SK-N-SH (cell line): Measurements from ENCODE around the gene TUBGCP3. TPM values are rescaled to one million over a fixed set of nuclear protein-coding genes. Genes with fewer than 3 reads are reported as not detected.

Experiments used
- CTCF ChIA-PET: fragments of 300-600, 350-600 bp; formaldehyde crosslinking; extraction: SDS; loops from one replicate; lab custom pipeline; 2021; lab: Yijun Ruan, JAX
- POLR2A ChIA-PET: fragments of 350-600 bp; sonication (Branson Sonifier 250); formaldehyde crosslinking; extraction: SDS; loops from one replicate; lab custom pipeline; 2020; ENCODE audit warnings: antibody characterized with exemption, inconsistent platforms; lab: Yijun Ruan, JAX
- DNase-seq: peaks from one replicate; pipeline ENCODE4 v3.0.0; 2012
- H2AFZ ChIP-seq: fragments of 200-600 bp; sonication (generic); 2 replicates; pipeline ENCODE4 v1.8.1; 2016; ENCODE audit warnings: antibody characterized with exemption, mild to moderate bottlenecking, low read depth
- H3F3A ChIP-seq: fragments of 200-600 bp; sonication (generic); replicated peaks from 2 replicates; pipeline ENCODE3; 2016; ENCODE audit warnings: antibody characterized with exemption, mild to moderate bottlenecking; ENCODE audit not compliant: insufficient read depth
- H3K27ac ChIP-seq, 2 experiments: fragments of 200-500 bp in 1 of 2; fragments of 200-600 bp in 1 of 2; sonication (Bioruptor generic) in 1 of 2; sonication (generic), shearing (Covaris generic) in 1 of 2; 2 replicates each; pipeline versions ENCODE4 v1.5.1 to v1.6.1; 2014 to 2016; ENCODE audit warnings: low read depth in 2 of 2, inconsistent platforms in 1 of 2, low read length in 1 of 2, mild to moderate bottlenecking in 1 of 2, mixed read lengths in 1 of 2
- H3K27me3 ChIP-seq: fragments of 200-600 bp; sonication (generic), shearing (Covaris generic); 2 replicates; pipeline ENCODE4 v1.6.1; 2016; ENCODE audit warnings: mixed run types; ENCODE audit not compliant: insufficient read depth
- H3K36me3 ChIP-seq, 2 experiments: fragments of 200-500 bp in 1 of 2; fragments of 200-600 bp in 1 of 2; sonication (Bioruptor generic) in 1 of 2; sonication (generic) in 1 of 2; replicated peaks in 1 of 2; 2 replicates each; pipeline versions ENCODE3 to v1.5.1; 2014 to 2016; ENCODE audit warnings: low read length in 1 of 2, mild to moderate bottlenecking in 1 of 2; ENCODE audit not compliant: insufficient read depth in 2 of 2, control insufficient read depth in 1 of 2
- H3K4me1 ChIP-seq, 2 experiments: fragments of 200-500 bp in 1 of 2; fragments of 200-600 bp in 1 of 2; sonication (Bioruptor generic) in 1 of 2; sonication (generic), shearing (Covaris generic) in 1 of 2; 2 replicates each; pipeline versions ENCODE4 v1.5.1 to v1.6.1; 2014 to 2016; ENCODE audit warnings: low read depth in 1 of 2, low read length in 1 of 2, mixed run types in 1 of 2; ENCODE audit not compliant: insufficient read depth in 2 of 2, control insufficient read depth in 1 of 2
- H3K4me2 ChIP-seq: fragments of 200-600 bp; sonication (generic), shearing (Covaris generic); 2 replicates; pipeline ENCODE4 v1.6.1; 2017; ENCODE audit warnings: mixed run types
- H3K4me3 ChIP-seq, 2 experiments: fragments of 200-500 bp in 1 of 2; fragments of 200-600 bp in 1 of 2; sonication (Bioruptor generic) in 1 of 2; sonication (generic), shearing (Covaris generic) in 1 of 2; 2 replicates each; pipeline versions ENCODE4 v1.5.1 to v1.8.1; 2014 to 2016; ENCODE audit warnings: low read depth in 2 of 2, inconsistent platforms in 1 of 2, low read length in 1 of 2, mild to moderate bottlenecking in 1 of 2, mixed read lengths in 1 of 2, moderate library complexity in 1 of 2
- H3K79me2 ChIP-seq: fragments of 200-600 bp; sonication (generic); 2 replicates; pipeline ENCODE4 v1.8.1; 2017; ENCODE audit warnings: mild to moderate bottlenecking; ENCODE audit not compliant: insufficient read depth
- H3K9ac ChIP-seq: fragments of 200-600 bp; sonication (generic); 2 replicates; pipeline ENCODE4 v1.6.1; 2017; ENCODE audit warnings: mixed run types
- H3K9me2 ChIP-seq: fragments of 200-600 bp; sonication (generic); 2 replicates; pipeline ENCODE4 v1.6.1; 2017; ENCODE audit warnings: mixed run types
- H3K9me3 ChIP-seq: fragments of 200-600 bp; sonication (generic); 2 replicates; pipeline ENCODE4 v1.6.1; 2017; ENCODE audit warnings: mixed run types, mild to moderate bottlenecking, moderate library complexity
- H4K20me1 ChIP-seq: fragments of 200-600 bp; sonication (generic); 2 replicates; pipeline ENCODE4 v1.6.1; 2017; ENCODE audit warnings: mild to moderate bottlenecking, mixed run types; ENCODE audit not compliant: insufficient read depth
- FOSL2 ChIP-seq: IDR thresholded peaks from 2 replicates; pipeline ENCODE4 v1.4.0; 2012; ENCODE audit warnings: low read depth, mild to moderate bottlenecking, moderate library complexity, borderline replicate concordance
- FOXJ3 ChIP-seq: sonication (generic); formaldehyde crosslinking; IDR thresholded peaks from 2 replicates; pipeline ENCODE4 v1.5.1; 2020; ENCODE audit warnings: mild to moderate bottlenecking, missing genetic modification reagents
- FOXM1 ChIP-seq: IDR thresholded peaks from 2 replicates; pipeline ENCODE4 v1.4.0; 2012; ENCODE audit warnings: low read depth, mild to moderate bottlenecking
- JUND ChIP-seq: IDR thresholded peaks from 2 replicates; pipeline ENCODE4 v1.4.0; 2012
- NFIC ChIP-seq: IDR thresholded peaks from 2 replicates; pipeline ENCODE4 v1.4.0; 2012; ENCODE audit warnings: borderline replicate concordance
- RAD21 ChIP-seq: IDR thresholded peaks from 2 replicates; pipeline ENCODE4 v1.6.1; 2012; ENCODE audit warnings: mild to moderate bottlenecking, low read length
- RCOR1 ChIP-seq: fragments of 150-350 bp; IDR thresholded peaks from 2 replicates; pipeline ENCODE4 v1.6.1; 2017; ENCODE audit warnings: antibody characterized with exemption, low read length
- RXRA ChIP-seq: IDR thresholded peaks from 2 replicates; pipeline ENCODE4 v1.4.0; 2012; ENCODE audit warnings: low read depth, mild to moderate bottlenecking, borderline replicate concordance
- SIN3A ChIP-seq: IDR thresholded peaks from 2 replicates; pipeline ENCODE4 v1.6.1; 2012; ENCODE audit warnings: low read depth, mild to moderate bottlenecking, low read length, moderate library complexity, borderline replicate concordance
- TCF12 ChIP-seq: IDR thresholded peaks from 2 replicates; pipeline ENCODE4 v1.4.0; 2012
- WGBS: methylation state at CpG from one replicate; pipeline ENCODE4 v1.1.6; 2017; ENCODE audit warnings: low lambda C conversion rate; 5-methylcytosine and 5-hydroxymethylcytosine counted together
- polyA plus RNA-seq, 3 experiments: library from polyadenylated mRNA; depleted of rRNA; stranded (reverse); fragments of >200 nt; gene quantifications; 2 replicates each; pipeline ENCODE4 v1.2.3, GENCODE V29; 2012
- TF ChIP-seq, protein P1 (sequence below): IDR thresholded peaks from 2 replicates; pipeline ENCODE4 v1.6.1; 2012; ENCODE audit warnings: mild to moderate bottlenecking, low read depth, low read length, moderate library complexity
- TF ChIP-seq, protein P2 (sequence below): IDR thresholded peaks from 2 replicates; pipeline ENCODE4 v1.4.0; 2012; ENCODE audit warnings: low read depth, borderline replicate concordance
- TF ChIP-seq, protein P3 (sequence below): IDR thresholded peaks from 2 replicates; pipeline ENCODE4 v1.4.0; 2012; ENCODE audit warnings: low read depth
- TF ChIP-seq, protein P4 (sequence below): fragments of 150-350 bp; IDR thresholded peaks from 2 replicates; pipeline ENCODE4 v1.6.1; 2017; ENCODE audit warnings: antibody characterized with exemption, low read length, low read depth, borderline replicate concordance
- TF ChIP-seq, protein P5 (sequence below): IDR thresholded peaks from 2 replicates; pipeline ENCODE4; 2012
- TF ChIP-seq, protein P6 (sequence below): fragments of 150-350 bp; IDR thresholded peaks from 2 replicates; pipeline ENCODE4 v1.6.1; 2016; ENCODE audit warnings: mild to moderate bottlenecking, low read depth, low read length

Gene TUBGCP3
- polyA plus RNA-seq, 1 of the 3 experiments (the other 2 are of a cell fraction): 16.8 TPM

DNA sequence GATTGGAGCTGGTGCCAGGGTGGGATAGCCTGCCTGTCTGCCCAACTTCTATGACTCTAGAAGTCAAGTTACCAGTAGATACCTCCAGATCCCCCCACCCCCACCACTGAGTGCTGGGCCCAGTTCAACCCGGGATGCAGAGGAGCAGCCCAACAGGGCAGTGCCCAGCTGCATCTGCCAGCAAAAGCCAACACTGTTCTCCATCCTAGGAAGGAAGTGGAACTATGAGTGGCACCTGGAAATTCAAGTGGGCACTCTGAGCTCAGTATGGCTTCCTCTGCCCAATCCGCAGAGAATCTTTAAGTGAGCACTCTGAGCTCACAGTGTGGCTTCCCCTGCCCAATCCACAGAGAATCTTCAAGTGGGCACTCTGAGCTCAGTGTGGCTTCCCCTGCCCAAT, 14.2 kb downstream of the TUBGCP3 start:
- TF ChIP-seq RCOR1: no peak
- TF ChIP-seq, protein P1, sequence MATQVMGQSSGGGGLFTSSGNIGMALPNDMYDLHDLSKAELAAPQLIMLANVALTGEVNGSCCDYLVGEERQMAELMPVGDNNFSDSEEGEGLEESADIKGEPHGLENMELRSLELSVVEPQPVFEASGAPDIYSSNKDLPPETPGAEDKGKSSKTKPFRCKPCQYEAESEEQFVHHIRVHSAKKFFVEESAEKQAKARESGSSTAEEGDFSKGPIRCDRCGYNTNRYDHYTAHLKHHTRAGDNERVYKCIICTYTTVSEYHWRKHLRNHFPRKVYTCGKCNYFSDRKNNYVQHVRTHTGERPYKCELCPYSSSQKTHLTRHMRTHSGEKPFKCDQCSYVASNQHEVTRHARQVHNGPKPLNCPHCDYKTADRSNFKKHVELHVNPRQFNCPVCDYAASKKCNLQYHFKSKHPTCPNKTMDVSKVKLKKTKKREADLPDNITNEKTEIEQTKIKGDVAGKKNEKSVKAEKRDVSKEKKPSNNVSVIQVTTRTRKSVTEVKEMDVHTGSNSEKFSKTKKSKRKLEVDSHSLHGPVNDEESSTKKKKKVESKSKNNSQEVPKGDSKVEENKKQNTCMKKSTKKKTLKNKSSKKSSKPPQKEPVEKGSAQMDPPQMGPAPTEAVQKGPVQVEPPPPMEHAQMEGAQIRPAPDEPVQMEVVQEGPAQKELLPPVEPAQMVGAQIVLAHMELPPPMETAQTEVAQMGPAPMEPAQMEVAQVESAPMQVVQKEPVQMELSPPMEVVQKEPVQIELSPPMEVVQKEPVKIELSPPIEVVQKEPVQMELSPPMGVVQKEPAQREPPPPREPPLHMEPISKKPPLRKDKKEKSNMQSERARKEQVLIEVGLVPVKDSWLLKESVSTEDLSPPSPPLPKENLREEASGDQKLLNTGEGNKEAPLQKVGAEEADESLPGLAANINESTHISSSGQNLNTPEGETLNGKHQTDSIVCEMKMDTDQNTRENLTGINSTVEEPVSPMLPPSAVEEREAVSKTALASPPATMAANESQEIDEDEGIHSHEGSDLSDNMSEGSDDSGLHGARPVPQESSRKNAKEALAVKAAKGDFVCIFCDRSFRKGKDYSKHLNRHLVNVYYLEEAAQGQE: no peak
- no peak overlapping the region for H3K4me2 ChIP-seq
- no peak overlapping the region for H3K27ac ChIP-seq
- peaks cover 99% of the 10 kb centered on the region for H3K79me2 ChIP-seq
- peaks cover 13% of the 10 kb centered on the region for H4K20me1 ChIP-seq
- DNase-seq: no peak
- ChIA-PET POLR2A (no interaction called here), CTCF (interaction anchor here (0.6 to 1.9 kb wide), 4 partner anchors 11 to 121 kb away, joined by 3 to 6 read pairs (median 4); no protein-coding TSS in a partner anchor)
- no peak overlapping the region for H3K4me3 ChIP-seq
- H3K9ac ChIP-seq: no peak overlapping the region
- peaks cover 0 to 6% of the 10 kb centered on the region in 2 experiments for H3K36me3 ChIP-seq
- no peaks in the 10 kb centered on the region for H3K9me2 ChIP-seq
- H3K27me3 ChIP-seq: no peaks in the 10 kb centered on the region
- H2AFZ ChIP-seq: no peak overlapping the region
- 92% methylated on average over 2 of the region's 2 CpGs for WGBS
- peaks cover 0 to 14% of the 10 kb centered on the region in 2 experiments; a peak in 2 of 4 replicates for H3K4me1 ChIP-seq
- no peaks in the 10 kb centered on the region for H3K9me3 ChIP-seq
- no peaks in the 10 kb centered on the region for H3F3A ChIP-seq

DNA sequence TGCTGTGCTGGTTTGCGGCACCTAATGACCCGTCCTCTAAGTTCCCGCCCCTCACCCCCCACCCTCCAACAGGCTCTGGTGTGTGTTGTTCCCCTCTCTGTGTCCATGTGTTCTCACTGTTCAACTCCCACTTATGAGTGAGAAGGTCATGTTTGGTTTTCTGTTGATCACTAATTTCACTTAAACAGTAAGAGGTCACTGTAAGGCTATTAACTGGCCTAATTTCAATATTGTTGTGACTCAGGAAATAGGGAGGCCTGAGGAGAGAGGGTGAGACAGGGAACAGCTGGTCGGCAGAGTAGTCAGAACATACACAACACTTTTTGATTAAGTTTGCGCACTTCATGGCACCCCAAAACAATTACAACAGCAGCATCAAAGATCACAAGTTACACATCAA, 15.6 kb downstream of the TUBGCP3 start:
- CTCF ChIA-PET: interaction anchor here (1.6 kb wide), 1 partner anchor 34 kb away, joined by 4 read pairs; no protein-coding TSS in a partner anchor
- 88% methylated on average over 5 of the region's 5 CpGs for WGBS
- no peak for TF ChIP-seq FOXM1
- no peak for TF ChIP-seq NFIC
- TF ChIP-seq, protein P2, sequence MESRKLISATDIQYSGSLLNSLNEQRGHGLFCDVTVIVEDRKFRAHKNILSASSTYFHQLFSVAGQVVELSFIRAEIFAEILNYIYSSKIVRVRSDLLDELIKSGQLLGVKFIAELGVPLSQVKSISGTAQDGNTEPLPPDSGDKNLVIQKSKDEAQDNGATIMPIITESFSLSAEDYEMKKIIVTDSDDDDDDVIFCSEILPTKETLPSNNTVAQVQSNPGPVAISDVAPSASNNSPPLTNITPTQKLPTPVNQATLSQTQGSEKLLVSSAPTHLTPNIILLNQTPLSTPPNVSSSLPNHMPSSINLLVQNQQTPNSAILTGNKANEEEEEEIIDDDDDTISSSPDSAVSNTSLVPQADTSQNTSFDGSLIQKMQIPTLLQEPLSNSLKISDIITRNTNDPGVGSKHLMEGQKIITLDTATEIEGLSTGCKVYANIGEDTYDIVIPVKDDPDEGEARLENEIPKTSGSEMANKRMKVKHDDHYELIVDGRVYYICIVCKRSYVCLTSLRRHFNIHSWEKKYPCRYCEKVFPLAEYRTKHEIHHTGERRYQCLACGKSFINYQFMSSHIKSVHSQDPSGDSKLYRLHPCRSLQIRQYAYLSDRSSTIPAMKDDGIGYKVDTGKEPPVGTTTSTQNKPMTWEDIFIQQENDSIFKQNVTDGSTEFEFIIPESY: no peak
- TF ChIP-seq, protein P3, sequence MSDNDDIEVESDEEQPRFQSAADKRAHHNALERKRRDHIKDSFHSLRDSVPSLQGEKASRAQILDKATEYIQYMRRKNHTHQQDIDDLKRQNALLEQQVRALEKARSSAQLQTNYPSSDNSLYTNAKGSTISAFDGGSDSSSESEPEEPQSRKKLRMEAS: no peak
- TF ChIP-seq, protein P4, sequence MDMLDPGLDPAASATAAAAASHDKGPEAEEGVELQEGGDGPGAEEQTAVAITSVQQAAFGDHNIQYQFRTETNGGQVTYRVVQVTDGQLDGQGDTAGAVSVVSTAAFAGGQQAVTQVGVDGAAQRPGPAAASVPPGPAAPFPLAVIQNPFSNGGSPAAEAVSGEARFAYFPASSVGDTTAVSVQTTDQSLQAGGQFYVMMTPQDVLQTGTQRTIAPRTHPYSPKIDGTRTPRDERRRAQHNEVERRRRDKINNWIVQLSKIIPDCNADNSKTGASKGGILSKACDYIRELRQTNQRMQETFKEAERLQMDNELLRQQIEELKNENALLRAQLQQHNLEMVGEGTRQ: no peak
- no peak for TF ChIP-seq FOSL2
- TF ChIP-seq, protein P5, sequence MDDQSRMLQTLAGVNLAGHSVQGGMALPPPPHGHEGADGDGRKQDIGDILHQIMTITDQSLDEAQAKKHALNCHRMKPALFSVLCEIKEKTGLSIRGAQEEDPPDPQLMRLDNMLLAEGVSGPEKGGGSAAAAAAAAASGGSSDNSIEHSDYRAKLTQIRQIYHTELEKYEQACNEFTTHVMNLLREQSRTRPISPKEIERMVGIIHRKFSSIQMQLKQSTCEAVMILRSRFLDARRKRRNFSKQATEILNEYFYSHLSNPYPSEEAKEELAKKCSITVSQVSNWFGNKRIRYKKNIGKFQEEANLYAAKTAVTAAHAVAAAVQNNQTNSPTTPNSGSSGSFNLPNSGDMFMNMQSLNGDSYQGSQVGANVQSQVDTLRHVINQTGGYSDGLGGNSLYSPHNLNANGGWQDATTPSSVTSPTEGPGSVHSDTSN: no peak
- no peak for TF ChIP-seq RAD21
- TF ChIP-seq, protein P6, sequence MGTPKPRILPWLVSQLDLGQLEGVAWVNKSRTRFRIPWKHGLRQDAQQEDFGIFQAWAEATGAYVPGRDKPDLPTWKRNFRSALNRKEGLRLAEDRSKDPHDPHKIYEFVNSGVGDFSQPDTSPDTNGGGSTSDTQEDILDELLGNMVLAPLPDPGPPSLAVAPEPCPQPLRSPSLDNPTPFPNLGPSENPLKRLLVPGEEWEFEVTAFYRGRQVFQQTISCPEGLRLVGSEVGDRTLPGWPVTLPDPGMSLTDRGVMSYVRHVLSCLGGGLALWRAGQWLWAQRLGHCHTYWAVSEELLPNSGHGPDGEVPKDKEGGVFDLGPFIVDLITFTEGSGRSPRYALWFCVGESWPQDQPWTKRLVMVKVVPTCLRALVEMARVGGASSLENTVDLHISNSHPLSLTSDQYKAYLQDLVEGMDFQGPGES: no peak
- no peak for TF ChIP-seq SIN3A
- TF ChIP-seq FOXJ3 (CRISPR knock-in tag): no peak
- no peak for TF ChIP-seq TCF12
- TF ChIP-seq JUND: no peak
- TF ChIP-seq RXRA: no peak
- no peak for TF ChIP-seq RCOR1

More for the DNA sequence above, 15.6 kb downstream of the TUBGCP3 start:
- H3K9me2 ChIP-seq: no peaks in the 10 kb centered on the region
- H3F3A ChIP-seq: no peaks in the 10 kb centered on the region
- peaks cover 0 to 14% of the 10 kb centered on the region in 2 experiments; a peak in 2 of 4 replicates for H3K4me1 ChIP-seq
- H3K4me3 ChIP-seq: no peak overlapping the region
- POLR2A ChIA-PET: no interaction called here
- no peak for DNase-seq
- no peak overlapping the region for H3K9ac ChIP-seq
- no peak overlapping the region for H2AFZ ChIP-seq
- no peak overlapping the region for H3K4me2 ChIP-seq
- H3K36me3 ChIP-seq: peaks cover 6 to 12% of the 10 kb centered on the region in 2 experiments
- H3K27me3 ChIP-seq: no peaks in the 10 kb centered on the region
- no peaks in the 10 kb centered on the region for H3K9me3 ChIP-seq
- H3K27ac ChIP-seq: no peak overlapping the region
- H3K79me2 ChIP-seq: peaks cover 89% of the 10 kb centered on the region
- peaks cover 13% of the 10 kb centered on the region for H4K20me1 ChIP-seq
